ENCODE measurements around the gene ACAP2.
"Not testable (repeated sequence)": the region's sequence is repeated elsewhere in the genome, so short reads cannot be mapped to it uniquely, and the experiment has no call there.

ACAP2 gene

GRCh38 chr3:195394700-195395099, 48.1 kb downstream of the ACAP2 start:
- no peak overlapping the region for H3K27ac ChIP-seq (ENCODE audit: low read depth, low read length)
- H3K9me3 ChIP-seq (ENCODE audit: control insufficient read depth in 1 of 2, low read length in 2 of 2), result no peaks in the 10 kb centered on the region
- H3K9ac ChIP-seq (ENCODE audit: low read depth in 1 of 2, low read length in 2 of 2), result no peak overlapping the region
- H3K27me3 ChIP-seq (ENCODE audit: control insufficient read depth in 1 of 2, insufficient read depth in 2 of 2, low read length in 2 of 2), result no peaks in the 10 kb centered on the region
- H3K4me1 ChIP-seq (ENCODE audit: control insufficient read depth in 1 of 2, insufficient read depth in 2 of 2, low read length in 2 of 2), result peaks cover 0 to 8% of the 10 kb centered on the region in 2 donors
- no peak overlapping the region for H3K4me3 ChIP-seq (ENCODE audit: low read depth in 1 of 2, low read length in 2 of 2)
- H3K36me3 ChIP-seq (ENCODE audit: control insufficient read depth in 1 of 2, insufficient read depth in 2 of 2, low read length in 2 of 2), result peaks cover 0 to 4% of the 10 kb centered on the region in 2 donors

DNA sequence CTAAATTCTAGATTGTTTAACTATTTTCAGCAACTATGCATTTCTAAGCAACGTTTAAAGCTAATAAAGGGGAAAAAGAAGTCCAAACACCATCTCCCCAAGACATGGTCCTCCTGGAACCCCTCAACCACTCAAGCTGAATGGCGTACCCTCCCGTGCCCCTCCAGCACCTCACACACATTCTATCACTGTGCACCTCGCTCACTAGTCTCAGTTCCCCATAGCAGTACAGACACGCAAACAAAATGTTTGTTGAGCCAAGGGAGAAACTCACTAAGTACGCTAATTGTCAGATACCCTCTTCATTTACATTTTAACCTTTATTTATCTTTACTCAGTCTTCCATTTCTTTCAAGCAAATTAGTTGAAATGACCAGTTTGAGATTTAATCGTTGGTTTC, 48.8 kb downstream of the ACAP2 start:
- H3K4me1 ChIP-seq (ENCODE audit: control insufficient read depth in 1 of 2, insufficient read depth in 2 of 2, low read length in 2 of 2), result peaks cover 0 to 8% of the 10 kb centered on the region in 2 donors
- H3K9ac ChIP-seq (ENCODE audit: low read depth in 1 of 2, low read length in 2 of 2), result no peak overlapping the region
- H3K27ac ChIP-seq (ENCODE audit: low read depth, low read length), result no peak overlapping the region
- no peak overlapping the region for H3K4me3 ChIP-seq (ENCODE audit: low read depth in 1 of 2, low read length in 2 of 2)
- no peaks in the 10 kb centered on the region for H3K27me3 ChIP-seq (ENCODE audit: control insufficient read depth in 1 of 2, insufficient read depth in 2 of 2, low read length in 2 of 2)
- H3K36me3 ChIP-seq (ENCODE audit: control insufficient read depth in 1 of 2, insufficient read depth in 2 of 2, low read length in 2 of 2), result peaks cover 0 to 4% of the 10 kb centered on the region in 2 donors
- no peaks in the 10 kb centered on the region for H3K9me3 ChIP-seq (ENCODE audit: control insufficient read depth in 1 of 2, low read length in 2 of 2)

- Histone ChIP-seq H3K4me3 (ENCODE audit: low read depth in 1 of 2, low read length in 2 of 2) (peak overlapping the region in 1 of 2 donors; percentile 20), H3K27me3 (ENCODE audit: control insufficient read depth in 1 of 2, insufficient read depth in 2 of 2, low read length in 2 of 2) (no peaks in the 10 kb centered on the region), H3K4me1 (ENCODE audit: control insufficient read depth in 1 of 2, insufficient read depth in 2 of 2, low read length in 2 of 2) (peaks cover 8 to 13% of the 10 kb centered on the region in 2 donors), H3K9me3 (ENCODE audit: control insufficient read depth in 1 of 2, low read length in 2 of 2) (no peaks in the 10 kb centered on the region), H3K27ac (ENCODE audit: low read depth, low read length) (no peak overlapping the region), H3K36me3 (ENCODE audit: control insufficient read depth in 1 of 2, insufficient read depth in 2 of 2, low read length in 2 of 2) (peaks cover 0 to 4% of the 10 kb centered on the region in 2 donors), H3K9ac (ENCODE audit: low read depth in 1 of 2, low read length in 2 of 2) (no peak overlapping the region)
Measured at GRCh38 chr3:195388380-195388779, 54.4 kb downstream of the ACAP2 start.

DNA sequence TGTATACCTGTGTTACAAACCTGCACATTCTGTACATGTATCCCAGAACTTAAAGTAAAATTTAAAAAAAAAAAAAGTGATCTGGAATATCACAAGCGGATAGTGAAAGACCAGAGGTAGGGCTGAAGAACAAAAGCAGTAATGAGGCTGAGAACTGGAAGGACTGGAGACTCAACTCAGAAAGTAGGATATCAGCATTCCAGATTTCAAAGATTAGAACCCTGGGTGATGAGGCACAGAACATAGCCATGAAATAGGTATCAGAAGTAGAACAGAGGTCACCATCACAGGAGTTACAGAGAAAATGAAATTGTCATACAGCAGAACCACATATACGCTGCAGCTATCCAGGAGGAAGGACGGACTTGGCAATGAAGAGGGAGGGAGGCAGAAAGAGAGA, 56.1 kb downstream of the ACAP2 start:
- Histone ChIP-seq H3K27me3 (ENCODE audit: control insufficient read depth in 1 of 2, insufficient read depth in 2 of 2, low read length in 2 of 2) (no peaks in the 10 kb centered on the region), H3K9ac (ENCODE audit: low read depth in 1 of 2, low read length in 2 of 2) (no peak overlapping the region), H3K36me3 (ENCODE audit: control insufficient read depth in 1 of 2, insufficient read depth in 2 of 2, low read length in 2 of 2) (peaks cover 0 to 4% of the 10 kb centered on the region in 2 donors), H3K4me1 (ENCODE audit: control insufficient read depth in 1 of 2, insufficient read depth in 2 of 2, low read length in 2 of 2) (peaks cover 8 to 13% of the 10 kb centered on the region in 2 donors), H3K27ac (ENCODE audit: low read depth, low read length) (no peak overlapping the region), H3K4me3 (ENCODE audit: low read depth in 1 of 2, low read length in 2 of 2) (no peak overlapping the region), H3K9me3 (ENCODE audit: control insufficient read depth in 1 of 2, low read length in 2 of 2) (no peaks in the 10 kb centered on the region)

- H3K36me3 ChIP-seq (ENCODE audit: control insufficient read depth in 1 of 2, insufficient read depth in 2 of 2, low read length in 2 of 2), result peaks cover 4 to 9% of the 10 kb centered on the region in 2 donors
- H3K4me1 ChIP-seq (ENCODE audit: control insufficient read depth in 1 of 2, insufficient read depth in 2 of 2, low read length in 2 of 2), result peaks cover 8 to 13% of the 10 kb centered on the region in 2 donors
- no peaks in the 10 kb centered on the region for H3K27me3 ChIP-seq (ENCODE audit: control insufficient read depth in 1 of 2, insufficient read depth in 2 of 2, low read length in 2 of 2)
- H3K9me3 ChIP-seq (ENCODE audit: control insufficient read depth in 1 of 2, low read length in 2 of 2), result no peaks in the 10 kb centered on the region
- H3K9ac ChIP-seq (ENCODE audit: low read depth in 1 of 2, low read length in 2 of 2), result no peak overlapping the region
- no peak overlapping the region for H3K27ac ChIP-seq (ENCODE audit: low read depth, low read length)
- H3K4me3 ChIP-seq (ENCODE audit: low read depth in 1 of 2, low read length in 2 of 2), result no peak overlapping the region
Measured at GRCh38 chr3:195385526-195385925, 57.3 kb downstream of the ACAP2 start.

- Histone ChIP-seq H3K36me3 (ENCODE audit: control insufficient read depth in 1 of 2, insufficient read depth in 2 of 2, low read length in 2 of 2) (peaks cover 4 to 9% of the 10 kb centered on the region in 2 donors), H3K4me3 (ENCODE audit: low read depth in 1 of 2, low read length in 2 of 2) (no peak overlapping the region), H3K9ac (ENCODE audit: low read depth in 1 of 2, low read length in 2 of 2) (no peak overlapping the region), H3K9me3 (ENCODE audit: control insufficient read depth in 1 of 2, low read length in 2 of 2) (no peaks in the 10 kb centered on the region), H3K27me3 (ENCODE audit: control insufficient read depth in 1 of 2, insufficient read depth in 2 of 2, low read length in 2 of 2) (no peaks in the 10 kb centered on the region), H3K4me1 (ENCODE audit: control insufficient read depth in 1 of 2, insufficient read depth in 2 of 2, low read length in 2 of 2) (peaks cover 8 to 13% of the 10 kb centered on the region in 2 donors), H3K27ac (ENCODE audit: low read depth, low read length) (no peak overlapping the region)
Measured at GRCh38 chr3:195384952-195385351, 57.9 kb downstream of the ACAP2 start.

DNA sequence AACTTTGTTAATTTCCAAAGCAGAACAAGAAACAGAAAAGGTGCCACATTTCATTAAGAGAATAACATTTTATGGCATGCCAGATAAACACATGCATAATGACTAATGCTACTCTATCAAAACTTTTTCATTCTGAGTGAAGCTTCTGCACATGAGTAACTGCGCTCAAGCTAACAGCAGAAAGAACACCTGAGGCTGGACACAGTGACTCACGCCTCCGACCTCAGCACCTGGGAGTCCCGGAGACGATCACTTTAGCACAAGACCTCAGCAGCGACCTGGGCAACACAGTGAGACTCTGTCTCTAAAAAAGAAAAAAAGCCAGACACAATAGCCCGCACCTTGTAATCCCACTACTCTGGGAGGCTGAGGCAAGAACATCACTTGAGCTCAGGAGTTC, 70.6 kb downstream of the ACAP2 start:
- Histone ChIP-seq H3K4me3 (ENCODE audit: low read depth in 1 of 2, low read length in 2 of 2) (no peak overlapping the region), H3K27ac (ENCODE audit: low read depth, low read length) (no peak overlapping the region), H3K27me3 (ENCODE audit: control insufficient read depth in 1 of 2, insufficient read depth in 2 of 2, low read length in 2 of 2) (no peaks in the 10 kb centered on the region), H3K4me1 (ENCODE audit: control insufficient read depth in 1 of 2, insufficient read depth in 2 of 2, low read length in 2 of 2) (no peaks in the 10 kb centered on the region), H3K9me3 (ENCODE audit: control insufficient read depth in 1 of 2, low read length in 2 of 2) (no peaks in the 10 kb centered on the region), H3K9ac (ENCODE audit: low read depth in 1 of 2, low read length in 2 of 2) (no peak overlapping the region), H3K36me3 (ENCODE audit: control insufficient read depth in 1 of 2, insufficient read depth in 2 of 2, low read length in 2 of 2) (peaks cover 0 to 17% of the 10 kb centered on the region in 2 donors)

- Histone ChIP-seq H3K9me3 (ENCODE audit: control insufficient read depth in 1 of 2, low read length in 2 of 2) (no peaks in the 10 kb centered on the region), H3K4me3 (ENCODE audit: low read depth in 1 of 2, low read length in 2 of 2) (no peak overlapping the region), H3K4me1 (ENCODE audit: control insufficient read depth in 1 of 2, insufficient read depth in 2 of 2, low read length in 2 of 2) (no peaks in the 10 kb centered on the region), H3K9ac (ENCODE audit: low read depth in 1 of 2, low read length in 2 of 2) (no peak overlapping the region), H3K36me3 (ENCODE audit: control insufficient read depth in 1 of 2, insufficient read depth in 2 of 2, low read length in 2 of 2) (peaks cover 0 to 12% of the 10 kb centered on the region in 2 donors), H3K27ac (ENCODE audit: low read depth, low read length) (no peak overlapping the region), H3K27me3 (ENCODE audit: control insufficient read depth in 1 of 2, insufficient read depth in 2 of 2, low read length in 2 of 2) (no peaks in the 10 kb centered on the region)
Measured at GRCh38 chr3:195366200-195366925, 76.5 kb downstream of the ACAP2 start.

DNA sequence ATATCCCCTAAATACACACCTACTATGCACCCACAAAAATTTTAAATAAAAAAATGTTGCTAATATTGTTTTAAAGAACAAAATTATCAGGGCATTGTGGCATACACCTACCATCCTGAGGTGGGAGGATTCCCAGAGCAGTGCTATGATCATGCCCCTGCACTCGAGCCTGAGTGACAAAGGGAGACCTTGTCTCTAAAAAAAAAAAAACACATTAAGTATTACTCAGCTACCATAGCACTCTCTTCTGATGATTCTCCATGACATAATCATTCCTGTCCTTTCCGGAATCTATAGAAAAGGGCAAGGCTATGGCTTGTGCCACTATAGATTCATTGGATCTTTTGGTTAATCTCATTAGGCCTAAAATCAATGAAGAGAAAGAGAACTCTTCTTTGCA, 77.4 kb downstream of the ACAP2 start:
- Histone ChIP-seq H3K36me3 (ENCODE audit: control insufficient read depth in 1 of 2, insufficient read depth in 2 of 2, low read length in 2 of 2) (peaks cover 0 to 12% of the 10 kb centered on the region in 2 donors), H3K27ac (ENCODE audit: low read depth, low read length) (no peak overlapping the region), H3K9me3 (ENCODE audit: control insufficient read depth in 1 of 2, low read length in 2 of 2) (no peaks in the 10 kb centered on the region), H3K9ac (ENCODE audit: low read depth in 1 of 2, low read length in 2 of 2) (no peak overlapping the region), H3K27me3 (ENCODE audit: control insufficient read depth in 1 of 2, insufficient read depth in 2 of 2, low read length in 2 of 2) (no peaks in the 10 kb centered on the region), H3K4me3 (ENCODE audit: low read depth in 1 of 2, low read length in 2 of 2) (no peak overlapping the region), H3K4me1 (ENCODE audit: control insufficient read depth in 1 of 2, insufficient read depth in 2 of 2, low read length in 2 of 2) (no peaks in the 10 kb centered on the region)

DNA sequence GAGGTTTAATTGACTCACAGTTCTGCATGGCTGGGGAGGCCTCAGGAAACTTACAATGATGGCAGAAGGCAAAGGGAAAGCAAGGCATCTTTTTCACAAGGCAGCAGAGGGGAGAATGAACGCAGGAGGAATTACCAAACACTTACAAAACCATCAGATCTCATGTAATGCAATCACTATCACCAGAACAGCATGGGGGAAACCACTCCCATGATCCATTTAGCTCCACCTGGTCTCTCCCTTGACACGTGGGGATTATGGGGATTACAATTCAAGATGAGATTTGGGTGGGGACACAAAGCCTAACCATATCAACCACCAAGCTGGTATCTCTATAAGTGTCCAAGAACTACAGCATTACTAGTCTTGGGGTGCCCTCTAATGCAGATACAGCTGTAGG, 85.0 kb downstream of the ACAP2 start:
- H3K27me3 ChIP-seq (ENCODE audit: control insufficient read depth in 1 of 2, insufficient read depth in 2 of 2, low read length in 2 of 2); H3K9me3 ChIP-seq (ENCODE audit: control insufficient read depth in 1 of 2, low read length in 2 of 2); H3K4me1 ChIP-seq (ENCODE audit: control insufficient read depth in 1 of 2, insufficient read depth in 2 of 2, low read length in 2 of 2); H3K9ac ChIP-seq (ENCODE audit: low read depth in 1 of 2, low read length in 2 of 2); H3K27ac ChIP-seq (ENCODE audit: low read depth, low read length); H3K4me3 ChIP-seq (ENCODE audit: low read depth in 1 of 2, low read length in 2 of 2): not testable (repeated sequence)
- peaks cover 4 to 17% of the 10 kb centered on the region in 2 donors for H3K36me3 ChIP-seq (ENCODE audit: control insufficient read depth in 1 of 2, insufficient read depth in 2 of 2, low read length in 2 of 2)

Data from duodenal mucosa (tissue), 2 donors.